Keratinocyte (primary cell): ENCODE data around the gene VAT1L. TPM values are rescaled to one million over a fixed set of nuclear protein-coding genes. Genes with fewer than 3 reads are reported as not detected.

ENCODE experiments used
- DNase-seq: peaks from one replicate; pipeline ENCODE4 v3.0.0-alpha.2; 2011; ENCODE audit warnings: low read depth, missing footprints, low spot score
- FAIRE-seq: peaks from 2 replicates; lab custom pipeline; 2011; peaks lifted over from hg19 to GRCh38; lab: Jason Lieb, UNC
- H2AFZ ChIP-seq: 2 replicates; pipeline ENCODE4 v1.6.0; 2012; ENCODE audit warnings: low read length, control low read depth, inconsistent platforms; ENCODE audit not compliant: control insufficient read depth
- H3K27ac ChIP-seq: 2 replicates; pipeline ENCODE4 v1.5.1; 2011; ENCODE audit warnings: low read length; ENCODE audit not compliant: control insufficient read depth, insufficient read depth
- H3K27me3 ChIP-seq: 3 replicates; pipeline ENCODE4 v1.6.0; 2011; ENCODE audit warnings: low read length; ENCODE audit not compliant: control insufficient read depth, insufficient read depth; ENCODE audit errors: extremely low read depth
- H3K36me3 ChIP-seq, 2 experiments: 2 replicates in 1 of 2; 3 replicates in 1 of 2; pipeline ENCODE4 v1.5.1; 2011; ENCODE audit warnings: low read length in 2 of 2, mild to moderate bottlenecking in 1 of 2; ENCODE audit not compliant: control insufficient read depth in 2 of 2, insufficient read depth in 2 of 2; ENCODE audit errors: extremely low read depth in 1 of 2
- H3K4me1 ChIP-seq: 3 replicates; pipeline ENCODE4 v1.5.1; 2011; ENCODE audit warnings: low read length; ENCODE audit not compliant: control insufficient read depth, insufficient read depth; ENCODE audit errors: extremely low read depth
- H3K4me2 ChIP-seq: 3 replicates; pipeline ENCODE4 v1.6.0; 2011; ENCODE audit warnings: low read depth, low read length; ENCODE audit not compliant: control insufficient read depth, insufficient read depth; ENCODE audit errors: extremely low read depth
- H3K4me3 ChIP-seq, 3 experiments: fragments of 200-600 bp in 1 of 3; sonication (generic) in 1 of 3; 2 replicates in 2 of 3; 3 replicates in 1 of 3; pipeline ENCODE4 v1.5.1; 2011 to 2016; ENCODE audit warnings: low read length in 3 of 3, mild to moderate bottlenecking in 3 of 3, control low read depth in 2 of 3, inconsistent platforms in 1 of 3, low read depth in 1 of 3, mixed read lengths in 1 of 3, mixed run types in 1 of 3, moderate library complexity in 1 of 3; ENCODE audit not compliant: control insufficient read depth in 2 of 3, insufficient read depth in 2 of 3; ENCODE audit errors: extremely low read depth in 1 of 3
- H3K79me2 ChIP-seq: 2 replicates; pipeline ENCODE4 v1.6.0; 2012; ENCODE audit warnings: low read length; ENCODE audit not compliant: control insufficient read depth, insufficient read depth
- H3K9ac ChIP-seq: 3 replicates; pipeline ENCODE4 v1.6.0; 2011; ENCODE audit warnings: low read length; ENCODE audit not compliant: control insufficient read depth, insufficient read depth; ENCODE audit errors: extremely low read depth
- H3K9me1 ChIP-seq: 3 replicates; pipeline ENCODE4 v1.6.0; 2011; ENCODE audit warnings: low read length; ENCODE audit not compliant: control insufficient read depth, insufficient read depth; ENCODE audit errors: extremely low read depth
- H3K9me3 ChIP-seq: 2 replicates; pipeline ENCODE4 v1.5.1; 2012; ENCODE audit warnings: low read depth, low read length; ENCODE audit not compliant: control insufficient read depth
- H4K20me1 ChIP-seq: 3 replicates; pipeline ENCODE4 v1.6.0; 2011; ENCODE audit warnings: low read length; ENCODE audit not compliant: control insufficient read depth, insufficient read depth; ENCODE audit errors: extremely low read depth
- CTCF ChIP-seq, 3 experiments: IDR thresholded peaks in 1 of 3; conservative IDR thresholded peaks in 1 of 3; optimal IDR thresholded peaks in 1 of 3; 2 replicates in 2 of 3; 3 replicates in 1 of 3; pipeline versions ENCODE3 to v1.5.1; 2011; ENCODE audit warnings: low read length in 3 of 3, mild to moderate bottlenecking in 3 of 3, moderate library complexity in 2 of 3, control low read depth in 1 of 3, inconsistent platforms in 1 of 3; ENCODE audit not compliant: insufficient read depth in 2 of 3; ENCODE audit errors: extremely low read depth in 1 of 3
- EZH2 ChIP-seq: IDR thresholded peaks from one replicate; pipeline ENCODE4 v1.6.1; 2012; ENCODE audit warnings: inconsistent platforms, mild to moderate bottlenecking, low read length, moderate library complexity
- dilution Hi-C: fragments of 300-500 bp; cut with MboI; formaldehyde crosslinking; loops from one replicate; pipeline ENCODE4 v1.7.0; 2020; ENCODE audit warnings: low sequenced_read_pairs; ENCODE audit not compliant: extremely low pct_ligation_motif_present
- polyA plus RNA-seq, 5 experiments: library from polyadenylated mRNA; depleted of rRNA in 3 of 5; stranded (reverse) in 3 of 5; stranded (forward) in 1 of 5; unstranded in 1 of 5; fragments of >200 nt; gene quantifications; 1 replicate in 1 of 5; 2 replicates in 3 of 5; 3 replicates in 1 of 5; pipeline versions ENCODE4 v1.2.1 to v1.2.3, GENCODE V29; 2011 to 2012; ENCODE audit warnings: missing spikeins in 2 of 5, low read depth in 1 of 5, low replicate concordance in 1 of 5

Gene VAT1L
- polyA plus RNA-seq, 1 donor (not counting 4 experiments of a cell fraction or from before 2014, with no cell fraction given): not detected

- DNase-seq (no peak), FAIRE-seq (no peak)
- Histone ChIP-seq H3K27ac (no peak overlapping the region), H3K27me3 (no peaks in the 10 kb centered on the region), H3K9me3 (no peaks in the 10 kb centered on the region), H3K4me1 (no peaks in the 10 kb centered on the region), H3K36me3 (no peaks in the 10 kb centered on the region), H4K20me1 (no peaks in the 10 kb centered on the region), H3K9me1 (no peaks in the 10 kb centered on the region), H3K4me3 (no peak overlapping the region), H3K79me2 (no peaks in the 10 kb centered on the region), H3K4me2 (no peak overlapping the region), H3K9ac (no peak overlapping the region), H2AFZ (no peak overlapping the region)
- dilution Hi-C loops: no loop called here
- TF ChIP-seq CTCF (optimal IDR thresholded peaks at IDR 0.05 in 1 of 3, IDR thresholded peaks at IDR 0.05 in 1 of 3, conservative IDR thresholded peaks at IDR 0.05 in 1 of 3; ENCODE audit: extremely low read depth in 1 of 3, insufficient read depth in 2 of 3, low read length in 3 of 3) (no peak), EZH2 (no peak)
These were observed 140.6 kb downstream of the VAT1L start for GRCh38 chr16:77929004-77929403.

GRCh38 chr16:77931058-77931457 lies 142.7 kb downstream of the VAT1L start:
- Histone ChIP-seq H3K9ac (no peak overlapping the region), H3K4me2 (no peak overlapping the region), H3K27me3 (no peaks in the 10 kb centered on the region), H4K20me1 (no peaks in the 10 kb centered on the region), H3K9me1 (no peaks in the 10 kb centered on the region), H2AFZ (no peak overlapping the region), H3K9me3 (no peaks in the 10 kb centered on the region), H3K4me1 (no peaks in the 10 kb centered on the region), H3K4me3 (no peak overlapping the region), H3K27ac (no peak overlapping the region), H3K79me2 (no peaks in the 10 kb centered on the region), H3K36me3 (no peaks in the 10 kb centered on the region)
- FAIRE-seq: no peak
- DNase-seq: no peak
- dilution Hi-C loops: no loop called here
- TF ChIP-seq CTCF (optimal IDR thresholded peaks at IDR 0.05 in 1 of 3, IDR thresholded peaks at IDR 0.05 in 1 of 3, conservative IDR thresholded peaks at IDR 0.05 in 1 of 3; ENCODE audit: extremely low read depth in 1 of 3, insufficient read depth in 2 of 3, low read length in 3 of 3) (no peak), EZH2 (no peak)
